Sigmoid colon (tissue), 7 donors: ENCODE measurements around the gene PDZRN3. TPM values are rescaled to one million over a fixed set of nuclear protein-coding genes. Genes with fewer than 3 reads are reported as not detected.

Source experiments
- DNase-seq: peaks from one replicate; pipeline ENCODE4 v3.0.0-alpha.2; 2019
- H3K27ac ChIP-seq, 4 donors: fragments of 200-600 bp; sonication (generic); one replicate each; pipeline ENCODE4 v1.5.1; 2016 to 2019; ENCODE audit warnings: mild to moderate bottlenecking in 1 of 4
- H3K27me3 ChIP-seq, 3 donors: fragments of 200-600 bp; sonication (generic); one replicate each; pipeline ENCODE4 v1.5.1; 2019; ENCODE audit warnings: mild to moderate bottlenecking in 1 of 3
- H3K36me3 ChIP-seq, 4 donors: fragments of 200-600 bp; sonication (generic); one replicate each; pipeline ENCODE4 v1.5.1; 2016 to 2019
- H3K4me1 ChIP-seq, 4 donors: fragments of 200-600 bp; sonication (generic); one replicate each; pipeline ENCODE4 v1.5.1; 2017 to 2019
- H3K4me3 ChIP-seq, 4 donors: fragments of 200-600 bp; sonication (generic); one replicate each; pipeline ENCODE4 v1.5.1; 2017 to 2019; ENCODE audit warnings: mild to moderate bottlenecking in 2 of 4, moderate library complexity in 1 of 4
- H3K9me3 ChIP-seq, 4 donors: fragments of 200-600 bp in 3 of 4; sonication (generic) in 3 of 4; one replicate each; pipeline versions ENCODE4 v1.5.1 to v1.6.1; 2013 to 2019
- EP300 ChIP-seq, 4 donors: sonication (generic); formaldehyde crosslinking; IDR thresholded peaks; one replicate each; pipeline ENCODE4 v1.6.1; 2017; ENCODE audit warnings: antibody characterized with exemption in 4 of 4
- POLR2A ChIP-seq, 2 donors: fragments of 450-650 bp; IDR thresholded peaks; one replicate each; pipeline ENCODE4 v1.6.1; 2016; ENCODE audit warnings: antibody characterized with exemption in 2 of 2, mild to moderate bottlenecking in 2 of 2, moderate library complexity in 2 of 2
- POLR2AphosphoS5 ChIP-seq, 4 donors: sonication (generic); formaldehyde crosslinking; IDR thresholded peaks; one replicate each; pipeline ENCODE4 v1.6.1; 2017; ENCODE audit warnings: antibody characterized with exemption in 4 of 4
- WGBS, 2 donors: extraction: QIAGEN DNeasy Blood & Tissue Kit; methylation state at CpG; one replicate each; pipeline ENCODE4 v1.1.7; 2013; 5-methylcytosine and 5-hydroxymethylcytosine counted together
- intact Hi-C: fragments of 100-400 bp; cut with DNase I; formaldehyde crosslinking; loops from one replicate; pipeline ENCODE4 v1.15.1; 2023
- polyA plus RNA-seq, 3 donors: library from polyadenylated mRNA; stranded (reverse); fragments of 200-250 nt; gene quantifications; one replicate each; pipeline ENCODE4 v1.2.3, GENCODE V29; 2013
- total RNA-seq, 4 donors: library from RNA; depleted of rRNA; stranded (reverse); fragments of >200 nt; gene quantifications; one replicate each; pipeline ENCODE4 v1.1.0, GENCODE V29; 2016
- TF ChIP-seq, protein P1 (sequence below), 4 experiments: fragments of 450-650 bp in 3 of 4; fragments of 200-600 bp in 1 of 4; IDR thresholded peaks; one replicate each; pipeline ENCODE4 v1.5.1; 2016 to 2019; ENCODE audit warnings: antibody characterized with exemption in 4 of 4, mild to moderate bottlenecking in 3 of 4, moderate library complexity in 2 of 4
- donor health status: healthy with polysubstance abuse.
- donor health status: Bipolar disorder and iron deficiency.
- donor health status: healthy.

PDZRN3 gene
- total and polyA plus RNA-seq, 7 donors, result 7.2 to 209 (median 172) TPM

DNA sequence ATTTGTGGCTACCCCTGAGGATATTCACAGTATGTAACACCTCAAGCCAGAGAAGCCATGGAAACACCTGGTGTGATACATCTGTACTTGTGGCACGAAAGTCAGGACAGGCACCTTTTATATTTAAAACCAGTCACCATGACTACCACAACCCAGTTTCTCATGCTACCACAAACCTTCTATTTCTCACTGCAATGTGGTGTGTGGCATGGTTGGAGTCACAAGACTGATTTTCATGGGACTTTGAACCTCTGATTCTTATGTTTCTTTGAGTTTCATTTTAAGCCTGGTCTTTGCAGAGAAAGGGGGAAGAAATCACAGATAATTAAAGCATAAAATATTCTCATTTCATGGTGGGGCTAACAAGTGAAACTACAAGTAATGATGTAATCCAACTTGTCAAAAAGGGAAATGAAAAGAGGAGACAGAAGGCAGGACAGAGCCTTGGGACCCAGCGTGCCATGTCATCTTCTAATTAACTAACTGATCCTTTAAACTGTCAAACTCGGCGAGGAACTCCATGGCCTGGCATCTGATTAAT, 175.9 kb downstream of the PDZRN3 start:
- intact Hi-C loops, result no loop called here
- WGBS, 2 donors, result 76 to 83% methylated on average over 4 of the region's 4 CpGs
- Histone ChIP-seq H3K27me3 (no peaks in the 10 kb centered on the region), H3K36me3 (no peaks in the 10 kb centered on the region), H3K27ac (peak overlapping the region in 1 of 4 donors; percentile 38), H3K4me3 (no peak overlapping the region), H3K9me3 (no peaks in the 10 kb centered on the region), H3K4me1 (peaks cover 0 to 86% (median 71%) of the 10 kb centered on the region in 4 donors)
- DNase-seq, result no peak
- TF ChIP-seq POLR2A (IDR thresholded peaks at IDR 0.05) (no peak), POLR2AphosphoS5 (IDR thresholded peaks at IDR 0.05) (no peak), EP300 (IDR thresholded peaks at IDR 0.05) (no peak)
- TF ChIP-seq, protein P1, sequence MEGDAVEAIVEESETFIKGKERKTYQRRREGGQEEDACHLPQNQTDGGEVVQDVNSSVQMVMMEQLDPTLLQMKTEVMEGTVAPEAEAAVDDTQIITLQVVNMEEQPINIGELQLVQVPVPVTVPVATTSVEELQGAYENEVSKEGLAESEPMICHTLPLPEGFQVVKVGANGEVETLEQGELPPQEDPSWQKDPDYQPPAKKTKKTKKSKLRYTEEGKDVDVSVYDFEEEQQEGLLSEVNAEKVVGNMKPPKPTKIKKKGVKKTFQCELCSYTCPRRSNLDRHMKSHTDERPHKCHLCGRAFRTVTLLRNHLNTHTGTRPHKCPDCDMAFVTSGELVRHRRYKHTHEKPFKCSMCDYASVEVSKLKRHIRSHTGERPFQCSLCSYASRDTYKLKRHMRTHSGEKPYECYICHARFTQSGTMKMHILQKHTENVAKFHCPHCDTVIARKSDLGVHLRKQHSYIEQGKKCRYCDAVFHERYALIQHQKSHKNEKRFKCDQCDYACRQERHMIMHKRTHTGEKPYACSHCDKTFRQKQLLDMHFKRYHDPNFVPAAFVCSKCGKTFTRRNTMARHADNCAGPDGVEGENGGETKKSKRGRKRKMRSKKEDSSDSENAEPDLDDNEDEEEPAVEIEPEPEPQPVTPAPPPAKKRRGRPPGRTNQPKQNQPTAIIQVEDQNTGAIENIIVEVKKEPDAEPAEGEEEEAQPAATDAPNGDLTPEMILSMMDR (IDR thresholded peaks at IDR 0.05), result no peak

DNA sequence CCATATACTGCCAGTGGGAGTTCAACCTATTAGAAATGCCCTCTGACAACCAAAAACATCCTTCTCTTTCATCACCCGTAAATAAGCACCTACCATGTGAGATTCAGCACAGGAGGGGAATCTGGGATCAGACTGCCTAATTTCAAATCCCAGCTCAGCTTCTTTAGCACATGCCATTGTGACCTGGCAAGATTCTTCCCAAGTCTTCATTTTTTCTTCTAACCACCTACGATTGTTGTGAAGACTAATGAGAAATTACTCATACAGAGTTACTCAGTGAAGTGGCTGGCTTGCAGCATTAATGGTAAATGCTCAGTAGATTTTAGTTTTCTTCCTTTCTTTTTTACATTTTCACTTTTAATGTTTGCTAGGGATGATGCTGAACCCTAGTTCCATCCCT, 176.7 kb downstream of the PDZRN3 start:
- Histone ChIP-seq H3K36me3 (no peaks in the 10 kb centered on the region), H3K27me3 (no peaks in the 10 kb centered on the region), H3K9me3 (no peaks in the 10 kb centered on the region), H3K4me1 (peaks cover 0 to 87% (median 67%) of the 10 kb centered on the region in 4 donors), H3K27ac (peak overlapping the region in 1 of 4 donors; percentile 36), H3K4me3 (no peak overlapping the region)
- TF ChIP-seq, protein P1 (IDR thresholded peaks at IDR 0.05), result no peak
- TF ChIP-seq POLR2AphosphoS5 (IDR thresholded peaks at IDR 0.05), result no peak
- intact Hi-C loops, result no loop called here
- WGBS, 2 donors, result 92 to 96% methylated on average over 2 of the region's 2 CpGs
- DNase-seq, result no peak

DNA sequence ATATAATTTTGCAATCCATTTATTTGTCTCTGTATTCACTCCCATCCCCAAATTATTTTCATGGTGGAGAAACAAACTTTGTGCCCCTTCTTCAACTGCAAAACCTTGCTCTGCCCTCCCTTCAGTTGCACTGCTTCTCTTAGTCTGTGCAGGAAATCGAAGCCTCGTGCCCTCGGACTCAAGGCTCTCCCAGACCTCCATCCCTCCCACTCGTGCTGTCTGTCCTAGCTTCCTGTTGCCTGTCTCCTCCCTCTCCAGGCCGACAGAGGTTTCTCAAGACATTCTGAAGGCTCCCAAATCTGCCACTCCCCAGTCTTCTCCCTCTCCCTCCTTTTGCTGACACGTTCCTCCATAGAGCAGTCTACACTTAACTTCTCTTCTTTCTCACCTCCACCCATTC, 177.6 kb downstream of the PDZRN3 start:
- intact Hi-C loops, result no loop called here

DNA sequence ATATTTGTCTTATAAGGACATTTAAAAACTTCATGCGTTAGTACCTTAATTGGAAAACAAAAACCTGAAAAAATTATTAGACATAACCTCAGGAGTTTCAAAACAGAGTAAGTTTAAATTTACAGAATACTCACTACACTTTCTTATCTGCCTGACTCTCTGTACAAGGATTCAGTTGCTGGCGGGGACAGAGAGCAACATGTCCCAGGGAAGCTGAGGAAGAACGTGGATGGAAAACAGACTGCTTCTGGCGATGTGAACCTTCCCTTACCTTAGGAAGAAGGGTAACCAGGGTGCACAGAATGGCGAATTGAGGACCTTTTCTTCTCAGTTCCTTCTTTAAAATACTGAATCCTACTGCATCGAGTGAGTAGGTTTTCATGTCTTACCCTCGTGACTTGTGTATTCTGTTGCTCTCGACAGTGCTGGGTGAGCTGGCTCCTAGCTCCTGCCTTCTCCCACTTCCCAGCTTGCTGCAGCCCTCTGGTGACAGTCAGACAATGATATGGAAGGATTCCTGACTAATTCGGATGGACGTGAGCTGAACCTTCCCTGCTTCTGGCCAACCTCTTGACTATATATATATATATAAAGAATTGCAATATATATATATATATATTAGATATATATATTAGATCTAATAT, 178.2 kb downstream of the PDZRN3 start:
- no peak overlapping the region for H3K4me3 ChIP-seq
- TF ChIP-seq, protein P1 (IDR thresholded peaks at IDR 0.05), result no peak
- TF ChIP-seq POLR2A (IDR thresholded peaks at IDR 0.05) (no peak), EP300 (IDR thresholded peaks at IDR 0.05) (no peak), POLR2AphosphoS5 (IDR thresholded peaks at IDR 0.05) (peak in 1 of 4 donors; percentile 34)
- peak overlapping the region in 2 of 4 donors; percentile 9 to 42 for H3K27ac ChIP-seq
- H3K4me1 ChIP-seq, result peaks cover 0 to 89% (median 63%) of the 10 kb centered on the region in 4 donors
- no peaks in the 10 kb centered on the region for H3K9me3 ChIP-seq
- no peak for DNase-seq
- intact Hi-C loops, result no loop called here
- no peaks in the 10 kb centered on the region for H3K36me3 ChIP-seq
- H3K27me3 ChIP-seq, result no peaks in the 10 kb centered on the region
- 93 to 94% methylated on average over 10 of the region's 10 CpGs for WGBS, 2 donors

More for the DNA sequence above, 177.6 kb downstream of the PDZRN3 start:
- Histone ChIP-seq H3K4me1 (peaks cover 0 to 90% (median 66%) of the 10 kb centered on the region in 4 donors), H3K36me3 (no peaks in the 10 kb centered on the region), H3K9me3 (no peaks in the 10 kb centered on the region), H3K27me3 (no peaks in the 10 kb centered on the region), H3K4me3 (no peak overlapping the region), H3K27ac (peak overlapping the region in 2 of 4 donors; percentile 26 to 36)
- TF ChIP-seq EP300 (IDR thresholded peaks at IDR 0.05) (no peak), POLR2AphosphoS5 (IDR thresholded peaks at IDR 0.05) (no peak), POLR2A (IDR thresholded peaks at IDR 0.05) (no peak)
- TF ChIP-seq, protein P1 (IDR thresholded peaks at IDR 0.05), result no peak
- no peak for DNase-seq
- 55 to 79% methylated on average over 6 of the region's 6 CpGs for WGBS, 2 donors
